Measurements from ENCODE around the gene PARP15.
A peak's percentile ranks its signal among the peaks of the same experiment; 100 is the strongest.

Gene PARP15

GRCh38 chr3:122674339-122674738 lies 96.9 kb downstream of the PARP15 start:
- DNase-seq, result no peak

- no peak for DNase-seq
Measured at GRCh38 chr3:122676759-122677158, 99.3 kb downstream of the PARP15 start.

GRCh38 chr3:122677216-122677615 lies 99.8 kb downstream of the PARP15 start:
- DNase-seq, result peak; percentile 33

GRCh38 chr3:122678506-122678905 lies 101.1 kb downstream of the PARP15 start:
- DNase-seq, result peak; percentile 84

- peak; percentile 85 for DNase-seq
Measured at GRCh38 chr3:122679085-122679881, 101.8 kb downstream of the PARP15 start.

GRCh38 chr3:122679882-122680474 lies 102.5 kb downstream of the PARP15 start:
- DNase-seq, result peak; percentile 57

- DNase-seq, result peak; percentile 96
Measured at GRCh38 chr3:122680475-122681283, 103.2 kb downstream of the PARP15 start, which contains the start of gene PARP14. PARP14 (plus strand) TSS chr3:122680839; CDS start chr3:122680884, 45 bp downstream.

GRCh38 chr3:122681284-122681973 lies 104.0 kb downstream of the PARP15 start:
- DNase-seq, result peak; percentile 50

GRCh38 chr3:122681974-122682409 lies 104.5 kb downstream of the PARP15 start:
- peak; percentile 66 for DNase-seq

- peak; percentile 90 for DNase-seq
Measured at GRCh38 chr3:122682778-122683411, 105.4 kb downstream of the PARP15 start.

GRCh38 chr3:122687298-122687697 lies 109.8 kb downstream of the PARP15 start:
- DNase-seq, result peak; percentile 56
